ENCODE results near the gene SGMS1. TPM values are rescaled to one million over a fixed set of nuclear protein-coding genes. Genes with fewer than 3 reads are reported as not detected.

Gene SGMS1
- total RNA-seq, 1 donor from 2014 or later = 9.2 TPM

DNA sequence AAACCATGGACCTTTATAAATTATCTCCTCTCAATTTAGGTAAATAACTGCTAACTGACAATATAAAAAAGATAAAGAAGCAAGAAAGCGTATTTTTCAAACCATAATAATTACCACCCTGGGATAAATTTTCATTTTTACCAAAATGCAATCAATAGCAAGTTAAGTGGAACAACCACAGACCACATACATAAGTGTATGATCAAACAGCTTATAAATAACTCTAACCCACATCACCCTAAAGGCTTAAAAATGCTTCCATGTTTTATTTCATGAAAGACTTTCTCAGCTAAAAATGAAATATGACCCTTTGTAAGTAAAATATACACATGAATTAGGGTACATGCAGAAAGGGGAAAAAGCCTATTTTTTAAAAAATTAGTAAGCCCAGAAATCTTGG, 156.5 kb downstream of the SGMS1 start:
- H3K79me2 ChIP-seq (ENCODE audit: low read depth) = no peaks in the 10 kb centered on the region
- peaks cover 17% of the 10 kb centered on the region for H3K4me1 ChIP-seq
- no peak overlapping the region for H3K27ac ChIP-seq
- Mint-ChIP-seq H3K27me3 (ENCODE audit: insufficient read depth, low read depth) (no peaks in the 10 kb centered on the region), H3K4me3 (no peak overlapping the region), H3K36me3 (no peaks in the 10 kb centered on the region), H3K9me3 (no peaks in the 10 kb centered on the region), H3K27ac (no peak overlapping the region), H3K4me1 (peaks cover 10% of the 10 kb centered on the region)
- H3F3A ChIP-seq (ENCODE audit: low read depth) = peaks cover 6% of the 10 kb centered on the region
- H3K4me3 ChIP-seq = no peak overlapping the region
- H3K27me3 ChIP-seq = no peaks in the 10 kb centered on the region
- H3K9ac ChIP-seq = no peak overlapping the region
- no peak overlapping the region for H3K4me2 ChIP-seq
- DNase-seq (ENCODE audit: low spot score) = no peak
- H3K9me3 ChIP-seq (ENCODE audit: low read depth) = no peaks in the 10 kb centered on the region
- no peaks in the 10 kb centered on the region for H4K20me1 ChIP-seq (ENCODE audit: low read depth)
- TF ChIP-seq, protein P1, sequence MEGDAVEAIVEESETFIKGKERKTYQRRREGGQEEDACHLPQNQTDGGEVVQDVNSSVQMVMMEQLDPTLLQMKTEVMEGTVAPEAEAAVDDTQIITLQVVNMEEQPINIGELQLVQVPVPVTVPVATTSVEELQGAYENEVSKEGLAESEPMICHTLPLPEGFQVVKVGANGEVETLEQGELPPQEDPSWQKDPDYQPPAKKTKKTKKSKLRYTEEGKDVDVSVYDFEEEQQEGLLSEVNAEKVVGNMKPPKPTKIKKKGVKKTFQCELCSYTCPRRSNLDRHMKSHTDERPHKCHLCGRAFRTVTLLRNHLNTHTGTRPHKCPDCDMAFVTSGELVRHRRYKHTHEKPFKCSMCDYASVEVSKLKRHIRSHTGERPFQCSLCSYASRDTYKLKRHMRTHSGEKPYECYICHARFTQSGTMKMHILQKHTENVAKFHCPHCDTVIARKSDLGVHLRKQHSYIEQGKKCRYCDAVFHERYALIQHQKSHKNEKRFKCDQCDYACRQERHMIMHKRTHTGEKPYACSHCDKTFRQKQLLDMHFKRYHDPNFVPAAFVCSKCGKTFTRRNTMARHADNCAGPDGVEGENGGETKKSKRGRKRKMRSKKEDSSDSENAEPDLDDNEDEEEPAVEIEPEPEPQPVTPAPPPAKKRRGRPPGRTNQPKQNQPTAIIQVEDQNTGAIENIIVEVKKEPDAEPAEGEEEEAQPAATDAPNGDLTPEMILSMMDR (IDR thresholded peaks at IDR 0.05) = no peak
- TF ChIP-seq EZH2phosphoT487 (IDR thresholded peaks at IDR 0.05) (no peak), EZH2 (IDR thresholded peaks at IDR 0.05) (no peak)
- H3K36me3 ChIP-seq = no peaks in the 10 kb centered on the region
- H2AFZ ChIP-seq (replicated peaks) = no peak overlapping the region

DNA sequence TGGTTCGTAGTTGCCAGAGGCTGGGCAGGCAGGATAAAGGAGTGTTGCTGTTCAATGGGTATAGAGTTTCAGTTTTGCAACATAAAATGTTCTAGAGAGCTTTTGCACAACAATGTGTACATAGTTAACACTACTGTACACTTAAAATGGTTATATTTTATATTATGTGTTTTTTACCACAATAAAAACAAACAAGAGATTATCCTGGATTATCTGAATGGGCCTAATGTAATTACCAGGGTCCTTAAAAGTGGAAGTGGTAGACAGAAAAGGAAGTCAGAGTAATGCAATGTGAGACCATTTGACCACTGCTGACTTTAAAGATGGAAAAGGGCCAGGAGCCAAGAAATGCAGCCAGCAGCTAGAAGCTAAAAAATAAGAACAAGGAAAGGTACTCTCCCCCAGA, 159.7 kb downstream of the SGMS1 start:
- Histone ChIP-seq H3K9ac (no peak overlapping the region), H3K36me3 (no peaks in the 10 kb centered on the region), H4K20me1 (ENCODE audit: low read depth) (no peaks in the 10 kb centered on the region), H3K4me3 (no peak overlapping the region), H3K4me2 (no peak overlapping the region), H3K27ac (no peak overlapping the region), H3K79me2 (ENCODE audit: low read depth) (no peaks in the 10 kb centered on the region), H3K4me1 (no peaks in the 10 kb centered on the region), H3F3A (ENCODE audit: low read depth) (no peaks in the 10 kb centered on the region), H3K27me3 (no peaks in the 10 kb centered on the region), H3K9me3 (ENCODE audit: low read depth) (no peaks in the 10 kb centered on the region), H2AFZ (replicated peaks) (no peak overlapping the region)
- TF ChIP-seq EZH2 (IDR thresholded peaks at IDR 0.05) (no peak), EZH2phosphoT487 (IDR thresholded peaks at IDR 0.05) (no peak)
- TF ChIP-seq, protein P1 (IDR thresholded peaks at IDR 0.05) = no peak
- H3K27me3 Mint-ChIP-seq (ENCODE audit: insufficient read depth, low read depth) = no peaks in the 10 kb centered on the region
- peaks cover 7% of the 10 kb centered on the region for H3K36me3 Mint-ChIP-seq
- no peaks in the 10 kb centered on the region for H3K4me1 Mint-ChIP-seq
- no peak overlapping the region for H3K27ac Mint-ChIP-seq
- DNase-seq (ENCODE audit: low spot score) = no peak
- no peak overlapping the region for H3K4me3 Mint-ChIP-seq
- no peaks in the 10 kb centered on the region for H3K9me3 Mint-ChIP-seq

DNA sequence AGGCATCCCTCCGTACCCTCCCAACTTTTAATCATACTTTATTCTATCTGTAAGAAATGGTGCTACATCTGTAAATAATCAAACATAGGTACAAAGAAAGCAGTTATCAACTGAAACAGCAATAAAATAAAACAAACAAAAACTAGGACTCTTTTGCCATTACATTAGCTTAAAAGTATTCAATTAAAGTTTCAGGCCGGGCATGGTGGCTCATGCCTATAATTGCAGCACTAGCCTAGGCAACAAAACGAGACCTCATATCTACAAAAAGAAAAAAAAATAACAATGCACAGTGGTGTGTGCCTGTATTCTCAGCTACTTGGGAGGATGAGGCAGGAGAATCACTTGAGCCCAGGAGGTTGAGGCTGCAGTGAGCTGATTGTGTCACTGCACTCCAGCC, 161.9 kb downstream of the SGMS1 start:
- Mint-ChIP-seq H3K4me1 (no peaks in the 10 kb centered on the region), H3K4me3 (no peak overlapping the region), H3K9me3 (no peaks in the 10 kb centered on the region), H3K27ac (no peak overlapping the region), H3K27me3 (ENCODE audit: insufficient read depth, low read depth) (no peaks in the 10 kb centered on the region), H3K36me3 (peaks cover 7% of the 10 kb centered on the region)
- Histone ChIP-seq H3K4me3 (no peak overlapping the region), H3K9me3 (ENCODE audit: low read depth) (no peaks in the 10 kb centered on the region), H3K79me2 (ENCODE audit: low read depth) (no peaks in the 10 kb centered on the region), H3K27me3 (no peaks in the 10 kb centered on the region), H4K20me1 (ENCODE audit: low read depth) (no peaks in the 10 kb centered on the region), H3F3A (ENCODE audit: low read depth) (no peaks in the 10 kb centered on the region), H3K4me2 (no peak overlapping the region), H3K4me1 (no peaks in the 10 kb centered on the region), H2AFZ (replicated peaks) (no peak overlapping the region), H3K27ac (no peak overlapping the region), H3K9ac (no peak overlapping the region), H3K36me3 (no peaks in the 10 kb centered on the region)
- no peak for TF ChIP-seq EZH2phosphoT487 (IDR thresholded peaks at IDR 0.05)
- no peak for TF ChIP-seq EZH2 (IDR thresholded peaks at IDR 0.05)
- TF ChIP-seq, protein P1 (IDR thresholded peaks at IDR 0.05) = no peak
- no peak for DNase-seq (ENCODE audit: low spot score)

All from neural progenitor cell (in vitro differentiated cells).